Naive thymus-derived CD8-positive, alpha-beta T cell (primary cell): ENCODE measurements around the gene RAB4B. TPM values are rescaled to one million over a fixed set of nuclear protein-coding genes. Genes with fewer than 3 reads are reported as not detected.
"Not testable (repeated sequence)": the region's sequence is repeated elsewhere in the genome, so short reads cannot be mapped to it uniquely, and the experiment has no call there.

Source experiments
- ATAC-seq, 2 donors: fragments of 150-1000 bp; cut with Tn5 transposase in 1 of 2; sonication (Bioruptor Pico), chemical (Tn5 transposase) in 1 of 2; 1 replicate in 1 of 2; 2 replicates in 1 of 2; pipeline ENCODE4 v1.10.0; 2021; ENCODE audit warnings: mild to moderate bottlenecking in 2 of 2, moderate library complexity in 2 of 2
- POLR2A ChIA-PET: fragments of 350-600 bp; sonication (Branson Sonifier 250); formaldehyde crosslinking; loops from one replicate; lab custom pipeline; 2021; ENCODE audit warnings: antibody characterized with exemption; lab: Charles Lee
- DNase-seq, 10 donors: peaks; one replicate each; pipeline versions ENCODE4 v3.0.0 to v3.0.0-alpha.2; 2020 to 2022
- H3K27ac Mint-ChIP-seq, 10 donors: one replicate each; pipeline ENCODE4 v1.8.0; 2020 to 2022; ENCODE audit warnings: mild to moderate bottlenecking in 10 of 10, mixed read lengths in 10 of 10, moderate library complexity in 4 of 10, inconsistent platforms in 1 of 10
- H3K27me3 Mint-ChIP-seq, 5 donors: one replicate each; pipeline ENCODE4 v1.8.0; 2021 to 2022; ENCODE audit warnings: mixed read lengths in 5 of 5
- H3K36me3 Mint-ChIP-seq, 3 donors: one replicate each; pipeline ENCODE4 v1.8.0; 2020 to 2022; ENCODE audit warnings: mixed read lengths in 3 of 3, mild to moderate bottlenecking in 2 of 3, inconsistent platforms in 1 of 3
- H3K4me1 Mint-ChIP-seq, 4 donors: one replicate each; pipeline ENCODE4 v1.8.0; 2021 to 2022; ENCODE audit warnings: mixed read lengths in 4 of 4
- H3K4me3 Mint-ChIP-seq, 10 donors: one replicate each; pipeline ENCODE4 v1.8.0; 2020 to 2022; ENCODE audit warnings: mild to moderate bottlenecking in 10 of 10, mixed read lengths in 10 of 10, moderate library complexity in 6 of 10, inconsistent platforms in 1 of 10
- H3K9me3 Mint-ChIP-seq, 9 donors: one replicate each; pipeline ENCODE4 v1.8.0; 2020 to 2022; ENCODE audit warnings: mixed read lengths in 9 of 9, mild to moderate bottlenecking in 3 of 9, inconsistent platforms in 1 of 9, moderate library complexity in 1 of 9
- polyA plus RNA-seq, 3 donors: library from polyadenylated mRNA; unstranded; fragments of 300-500 nt; fragmentation: Illumina TruSeq; gene quantifications; one replicate each; pipeline ENCODE4 v1.2.3, GENCODE V29; 2021
- total RNA-seq, 8 experiments: library from RNA in 2 of 8; stranded (reverse) in 2 of 8; gene quantifications; one replicate each; pipeline ENCODE4 v1.2.3 and lab custom pipeline; 2021 to 2026

The RAB4B gene
- total and polyA plus RNA-seq, 5 experiments from 2014 or later = 47.3 to 87.2 (median 76.4) TPM

DNA sequence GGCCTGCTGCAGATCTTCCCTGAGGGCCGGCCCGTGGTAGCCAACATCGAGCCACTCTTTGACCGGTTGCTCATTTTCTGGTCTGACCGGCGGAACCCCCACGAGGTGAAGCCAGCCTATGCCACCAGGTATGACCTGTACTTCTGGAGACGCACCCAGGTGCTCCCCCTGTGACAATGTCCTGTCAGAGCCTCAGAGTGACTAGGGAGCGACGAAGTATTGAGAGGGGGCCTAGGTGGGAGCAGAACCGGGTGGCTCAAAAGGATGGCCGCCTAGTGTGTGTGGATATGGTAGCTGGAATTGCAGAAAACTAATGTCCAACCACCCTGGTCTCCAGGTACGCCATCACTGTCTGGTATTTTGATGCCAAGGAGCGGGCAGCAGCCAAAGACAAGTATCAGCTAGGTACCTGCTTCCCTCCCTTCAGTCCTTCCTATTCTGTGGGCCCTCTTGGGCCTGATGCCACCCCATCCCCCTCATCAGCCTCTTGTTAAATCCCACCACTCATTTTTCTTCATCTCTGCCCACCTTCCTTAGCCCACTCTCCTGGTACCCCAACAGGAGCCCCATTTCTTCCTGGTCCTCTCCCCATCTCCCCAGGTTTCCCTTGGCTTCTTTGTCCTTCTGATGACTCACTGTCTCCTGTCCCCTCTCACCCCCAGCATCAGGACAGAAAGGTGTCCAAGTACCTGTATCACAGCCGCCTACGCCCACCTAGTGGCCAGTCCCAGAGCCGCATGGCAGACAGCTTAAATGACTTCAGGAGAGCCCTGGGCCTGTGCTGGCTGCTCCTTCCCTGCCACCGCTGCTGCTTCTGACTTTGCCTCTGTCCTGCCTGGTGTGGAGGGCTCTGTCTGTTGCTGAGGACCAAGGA lies 29.3 kb downstream of the RAB4B start:
- H3K9me3 Mint-ChIP-seq = no peaks in the 10 kb centered on the region
- peak overlapping the region; percentile 98 to 100 (median 100) for H3K27ac Mint-ChIP-seq
- peaks cover 0 to 20% (median 12%) of the 10 kb centered on the region in 3 donors for H3K36me3 Mint-ChIP-seq
- peak overlapping the region; percentile 79 to 98 (median 90) for H3K4me3 Mint-ChIP-seq
- POLR2A ChIA-PET = interaction anchor here (0.5 to 17.6 kb wide), 17 partner anchors 9 to 501 kb away, joined by 3 to 301 read pairs (median 4); partner anchors contain the start of genes ACTMAP, COQ8B, EGLN2 and ITPKC
- H3K4me1 Mint-ChIP-seq = peaks cover 54 to 90% (median 87%) of the 10 kb centered on the region in 4 donors
- ATAC-seq = no peak
- DNase-seq = peak in 1 of 10 donors; percentile 63
- H3K27me3 Mint-ChIP-seq = no peaks in the 10 kb centered on the region

DNA sequence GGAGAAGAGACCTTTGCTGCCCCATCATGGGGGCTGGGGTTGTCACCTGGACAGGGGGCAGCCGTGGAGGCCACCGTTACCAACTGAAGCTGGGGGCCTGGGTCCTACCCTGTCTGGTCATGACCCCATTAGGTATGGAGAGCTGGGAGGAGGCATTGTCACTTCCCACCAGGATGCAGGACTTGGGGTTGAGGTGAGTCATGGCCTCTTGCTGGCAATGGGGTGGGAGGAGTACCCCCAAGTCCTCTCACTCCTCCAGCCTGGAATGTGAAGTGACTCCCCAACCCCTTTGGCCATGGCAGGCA lies 29.9 kb downstream of the RAB4B start:
- POLR2A ChIA-PET = interaction anchor here (1.2 to 17.6 kb wide), 7 partner anchors 10 to 501 kb away, joined by 4 to 301 read pairs (median 18); partner anchors contain the start of genes ACTMAP, EGLN2, MIA and RAB4B
- DNase-seq = peak in 1 of 10 donors; percentile 60
- peaks cover 55 to 90% (median 87%) of the 10 kb centered on the region in 4 donors for H3K4me1 Mint-ChIP-seq
- peaks cover 0 to 19% (median 10%) of the 10 kb centered on the region in 3 donors for H3K36me3 Mint-ChIP-seq
- peak overlapping the region in 9 of 10 donors; percentile 36 to 98 (median 90) for H3K4me3 Mint-ChIP-seq
- no peak for ATAC-seq
- peak overlapping the region; percentile 98 to 100 (median 100) for H3K27ac Mint-ChIP-seq
- no peaks in the 10 kb centered on the region for H3K9me3 Mint-ChIP-seq
- H3K27me3 Mint-ChIP-seq = no peaks in the 10 kb centered on the region

DNA sequence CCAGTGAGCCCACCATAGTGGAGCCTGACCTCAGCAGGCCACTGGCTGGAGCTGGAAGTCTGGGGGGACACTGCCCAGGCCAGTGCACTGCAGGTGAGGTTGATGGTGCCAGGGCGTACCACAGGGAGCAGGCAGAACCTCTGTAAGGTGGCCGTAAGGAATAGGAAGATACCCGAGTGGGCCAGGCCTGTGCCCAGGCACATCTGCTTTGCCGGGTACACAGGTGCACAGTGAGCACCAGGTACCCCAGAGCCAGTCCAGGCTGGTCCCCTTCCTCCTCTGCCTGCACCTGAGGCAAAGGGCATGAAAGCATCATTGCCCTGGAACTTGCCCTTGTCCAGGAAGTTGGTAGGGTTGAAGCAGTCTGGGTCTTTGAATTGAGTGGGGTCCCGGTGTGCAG lies 30.4 kb downstream of the RAB4B start:
- H3K27ac Mint-ChIP-seq = peak overlapping the region; percentile 58 to 100 (median 98)

DNA sequence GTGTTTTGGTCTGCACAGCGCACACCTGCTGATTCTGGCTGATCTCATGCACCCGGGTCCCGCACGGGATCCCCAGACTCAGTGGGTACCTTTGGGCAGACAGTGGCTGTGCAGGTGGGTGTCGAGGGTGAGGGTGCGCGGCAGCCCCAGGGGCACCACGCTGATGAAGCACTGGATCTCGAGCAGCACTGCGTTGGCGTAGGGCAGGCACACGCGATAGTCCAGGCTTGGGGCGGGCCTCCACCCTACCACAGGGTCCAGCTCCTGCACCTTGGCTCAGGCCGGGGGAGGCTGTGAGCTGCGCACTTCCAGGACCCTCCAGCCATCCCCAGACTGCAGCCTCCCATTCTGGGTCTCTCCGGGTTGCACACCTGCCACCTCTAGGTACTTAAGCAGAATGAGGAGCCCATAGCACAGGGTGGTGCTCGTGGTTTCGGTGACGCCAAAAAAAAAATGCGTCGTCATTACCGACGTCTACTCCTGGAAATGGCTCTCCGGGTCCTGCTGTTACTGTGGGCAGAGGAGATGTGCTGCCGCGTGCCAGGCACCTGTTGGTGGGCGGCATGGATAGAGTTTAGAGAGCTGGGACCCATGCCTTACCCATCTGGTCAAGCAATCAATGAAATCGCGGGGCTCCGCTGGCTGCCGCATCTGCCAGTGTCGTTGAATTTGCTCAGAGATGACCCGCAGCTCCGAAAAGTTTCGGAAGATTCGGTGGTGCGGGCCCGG lies 31.5 kb downstream of the RAB4B start:
- H3K27me3 Mint-ChIP-seq = no peaks in the 10 kb centered on the region
- POLR2A ChIA-PET = interaction anchor here (1.2 to 17.6 kb wide), 3 partner anchors 11 to 146 kb away, joined by 3 to 301 read pairs (median 47); partner anchors contain the start of genes EGLN2, MIA and RAB4B
- H3K27ac Mint-ChIP-seq = peak overlapping the region in 9 of 10 donors; percentile 40 to 100 (median 98)
- peak overlapping the region in 8 of 10 donors; percentile 13 to 89 (median 66) for H3K4me3 Mint-ChIP-seq
- peaks cover 0 to 19% (median 10%) of the 10 kb centered on the region in 3 donors for H3K36me3 Mint-ChIP-seq
- DNase-seq (peak in 1 of 10 donors; percentile 51), ATAC-seq (no peak)
- H3K4me1 Mint-ChIP-seq = peaks cover 46 to 76% (median 74%) of the 10 kb centered on the region in 4 donors
- H3K9me3 Mint-ChIP-seq = no peaks in the 10 kb centered on the region

More for the DNA sequence above, 30.4 kb downstream of the RAB4B start:
- Mint-ChIP-seq H3K4me3 (peak overlapping the region in 7 of 10 donors; percentile 15 to 98 (median 29)), H3K4me1 (peaks cover 51 to 85% (median 83%) of the 10 kb centered on the region in 4 donors), H3K36me3 (peaks cover 0 to 19% (median 10%) of the 10 kb centered on the region in 3 donors), H3K27me3 (no peaks in the 10 kb centered on the region), H3K9me3 (no peaks in the 10 kb centered on the region)
- no peak for ATAC-seq
- POLR2A ChIA-PET = interaction anchor here (1.2 to 17.6 kb wide), 5 partner anchors 10 to 145 kb away, joined by 4 to 301 read pairs (median 47); partner anchors contain the start of genes ACTMAP, EGLN2, MIA and RAB4B
- peak in 1 of 10 donors; percentile 62 for DNase-seq

DNA sequence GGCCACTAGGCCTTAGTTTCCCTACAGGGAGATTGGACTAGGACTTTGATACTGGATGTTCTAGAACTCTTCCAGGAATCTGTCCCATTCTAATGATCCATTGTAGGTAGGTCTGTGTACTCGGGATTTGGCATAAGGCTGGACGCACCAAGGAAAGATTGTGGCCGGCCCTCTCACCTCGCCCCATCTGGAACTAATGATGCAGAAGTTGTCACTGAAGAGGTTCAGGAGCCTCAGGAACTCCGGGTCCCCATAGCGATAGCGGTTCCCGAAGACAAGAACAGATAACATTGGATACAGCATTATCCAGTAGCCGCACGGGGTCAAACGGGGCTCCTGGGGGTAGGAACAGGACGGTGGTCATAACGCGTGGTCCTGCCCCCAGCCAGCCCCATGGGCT lies 32.1 kb downstream of the RAB4B start:
- H3K4me3 Mint-ChIP-seq = peak overlapping the region; percentile 30 to 93 (median 84)
- H3K9me3 Mint-ChIP-seq = no peaks in the 10 kb centered on the region
- H3K27me3 Mint-ChIP-seq = no peaks in the 10 kb centered on the region
- peaks cover 43 to 70% (median 67%) of the 10 kb centered on the region in 4 donors for H3K4me1 Mint-ChIP-seq
- ATAC-seq = no peak
- peaks cover 0 to 16% (median 10%) of the 10 kb centered on the region in 3 donors for H3K36me3 Mint-ChIP-seq
- DNase-seq = peak in 1 of 10 donors; percentile 47
- H3K27ac Mint-ChIP-seq = peak overlapping the region; percentile 68 to 99 (median 92)
- POLR2A ChIA-PET = interaction anchor here (1.2 to 17.6 kb wide), 3 partner anchors 12 to 147 kb away, joined by 3 to 301 read pairs (median 47); partner anchors contain the start of genes EGLN2, MIA and RAB4B

DNA sequence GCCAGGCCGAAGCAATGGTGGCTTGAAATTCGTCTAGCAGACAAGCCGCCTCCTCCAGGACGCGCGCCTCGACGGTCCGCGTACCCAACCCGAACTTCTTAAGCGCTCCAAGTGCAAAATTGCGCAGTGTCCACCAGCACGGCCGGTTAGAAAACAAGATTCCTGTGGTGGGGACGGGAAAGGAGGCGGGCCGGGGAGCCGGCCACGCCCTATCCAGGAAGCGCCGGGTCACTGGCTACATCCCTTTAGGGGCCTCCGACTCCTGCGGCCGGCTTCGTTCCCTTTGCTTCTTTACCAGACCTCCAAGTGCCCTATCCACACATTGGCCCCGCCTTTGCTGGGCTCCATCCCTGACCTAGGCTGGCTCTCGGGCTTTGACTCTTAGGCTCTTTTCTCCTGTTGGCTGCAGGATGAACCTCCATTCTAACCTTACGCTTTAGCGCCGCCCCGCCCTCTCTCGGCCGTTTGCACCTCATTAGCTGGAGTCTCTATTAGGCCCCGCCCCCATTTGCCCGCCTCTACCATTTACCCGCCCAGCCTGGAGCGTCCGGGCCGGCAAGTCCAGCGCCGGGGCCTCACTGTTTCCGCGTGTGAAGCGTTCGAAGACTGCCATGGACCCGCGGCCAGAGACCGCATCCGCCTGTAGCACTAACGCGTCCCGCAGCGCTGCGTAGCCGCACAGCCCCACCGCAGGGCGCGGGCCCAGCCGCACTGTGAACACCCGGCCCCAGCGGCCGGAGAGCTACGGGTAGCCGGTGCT lies 32.8 kb downstream of the RAB4B start:
- H3K36me3 Mint-ChIP-seq = peaks cover 0 to 16% (median 10%) of the 10 kb centered on the region in 3 donors
- not testable (repeated sequence) for H3K27me3 Mint-ChIP-seq, H3K9me3 Mint-ChIP-seq
- ATAC-seq (peak; percentile 43 to 62), DNase-seq (peak in 5 of 10 donors; percentile 51 to 71 (median 57))
- POLR2A ChIA-PET = interaction anchor here (0.7 to 1.6 kb wide), 4 partner anchors 8 to 147 kb away, joined by 3 to 10 read pairs (median 4); partner anchors contain the start of genes ACTMAP, EGLN2 and SNRPA
- peak overlapping the region; percentile 80 to 99 (median 95) for H3K27ac Mint-ChIP-seq
- H3K4me3 Mint-ChIP-seq = peak overlapping the region; percentile 86 to 97 (median 92)
- H3K4me1 Mint-ChIP-seq = peaks cover 44 to 63% (median 60%) of the 10 kb centered on the region in 4 donors

DNA sequence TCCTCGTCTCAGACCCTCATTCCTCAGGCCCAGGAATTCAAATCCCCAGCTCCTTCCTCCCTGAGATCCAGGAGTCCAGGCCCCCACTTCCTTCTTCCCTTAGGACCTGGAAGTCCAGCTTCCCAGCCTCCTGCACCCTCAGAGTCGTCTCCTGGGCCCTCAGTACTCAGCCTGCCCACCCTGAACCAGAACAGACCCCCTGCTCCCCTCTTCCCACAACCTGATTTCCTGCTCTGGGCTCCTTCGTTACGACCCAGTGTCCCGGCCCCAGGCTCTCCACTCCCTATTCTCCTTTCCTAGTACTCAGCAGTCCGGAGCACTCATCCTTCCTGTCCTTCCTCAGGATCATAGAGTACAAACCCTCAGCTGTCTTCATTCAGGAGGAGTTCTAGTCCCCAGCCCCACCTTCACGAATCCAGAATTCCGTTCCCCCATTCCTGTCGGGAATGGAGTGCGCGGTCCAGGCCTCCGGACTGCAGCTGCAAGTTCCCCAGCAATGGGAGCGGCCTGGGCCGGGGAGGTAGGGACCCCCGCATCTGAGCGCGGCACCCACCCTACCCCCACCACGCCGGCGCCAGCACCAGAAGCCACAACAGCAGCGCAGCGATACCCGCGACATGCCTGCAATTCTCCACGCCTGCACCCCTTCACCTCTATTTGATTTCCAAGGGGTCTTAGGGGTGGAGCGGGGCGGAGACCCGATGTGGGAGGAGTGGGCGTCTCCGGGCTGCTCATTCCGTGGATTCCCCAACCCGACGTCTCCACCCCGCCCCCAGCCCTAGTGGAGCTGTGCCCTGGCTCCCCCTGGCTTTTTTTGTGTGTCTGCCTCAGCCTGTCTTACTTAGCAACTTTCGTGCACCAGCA lies 33.7 kb downstream of the RAB4B start:
- H3K27me3 Mint-ChIP-seq = no peaks in the 10 kb centered on the region
- ATAC-seq = peak; percentile 27 to 54
- H3K9me3 Mint-ChIP-seq = no peaks in the 10 kb centered on the region
- H3K4me3 Mint-ChIP-seq = peak overlapping the region; percentile 86 to 97 (median 92)
- POLR2A ChIA-PET = interaction anchor here (0.6 to 1.6 kb wide), 8 partner anchors 9 to 158 kb away, joined by 3 to 10 read pairs (median 4); partner anchors contain the start of genes ACTMAP, EGLN2, RAB4B and SNRPA
- H3K4me1 Mint-ChIP-seq = peaks cover 39 to 56% (median 52%) of the 10 kb centered on the region in 4 donors
- H3K36me3 Mint-ChIP-seq = peaks cover 0 to 14% (median 8%) of the 10 kb centered on the region in 3 donors
- peak in 5 of 10 donors; percentile 45 to 75 (median 48) for DNase-seq
- H3K27ac Mint-ChIP-seq = peak overlapping the region; percentile 80 to 97 (median 92)

DNA sequence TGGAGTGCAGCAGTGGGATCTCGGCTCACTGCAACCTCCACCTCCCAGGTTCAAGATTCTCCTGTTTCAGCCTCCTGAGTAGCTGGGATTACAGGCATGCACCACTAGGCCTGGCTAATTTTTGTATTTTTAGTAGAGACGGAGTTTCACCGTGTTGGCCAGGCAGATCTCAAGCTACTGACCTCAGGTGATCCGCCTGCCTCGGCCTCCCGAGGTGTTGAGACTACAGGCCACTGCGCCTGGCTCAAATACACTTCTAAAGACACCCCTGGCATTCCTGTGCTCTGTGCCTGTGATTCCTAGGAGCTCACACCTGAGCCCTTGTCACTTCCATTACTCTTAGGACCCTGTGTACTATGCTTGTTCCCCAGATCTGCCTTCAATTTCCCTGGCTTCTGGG lies 34.5 kb downstream of the RAB4B start:
- not testable (repeated sequence) for H3K36me3 Mint-ChIP-seq, ATAC-seq, H3K27me3 Mint-ChIP-seq, H3K9me3 Mint-ChIP-seq
- Mint-ChIP-seq H3K4me1 (peaks cover 31 to 53% (median 46%) of the 10 kb centered on the region in 4 donors), H3K27ac (peak overlapping the region; percentile 49 to 96 (median 88)), H3K4me3 (peak overlapping the region; percentile 86 to 97 (median 92))
- POLR2A ChIA-PET = interaction anchor here (0.6 to 1.6 kb wide), 6 partner anchors 9 to 1434 kb away, joined by 3 to 8 read pairs (median 4); partner anchors contain the start of genes ACTMAP, EGLN2, RAB4B and SNRPA
- peak in 1 of 10 donors; percentile 43 for DNase-seq

DNA sequence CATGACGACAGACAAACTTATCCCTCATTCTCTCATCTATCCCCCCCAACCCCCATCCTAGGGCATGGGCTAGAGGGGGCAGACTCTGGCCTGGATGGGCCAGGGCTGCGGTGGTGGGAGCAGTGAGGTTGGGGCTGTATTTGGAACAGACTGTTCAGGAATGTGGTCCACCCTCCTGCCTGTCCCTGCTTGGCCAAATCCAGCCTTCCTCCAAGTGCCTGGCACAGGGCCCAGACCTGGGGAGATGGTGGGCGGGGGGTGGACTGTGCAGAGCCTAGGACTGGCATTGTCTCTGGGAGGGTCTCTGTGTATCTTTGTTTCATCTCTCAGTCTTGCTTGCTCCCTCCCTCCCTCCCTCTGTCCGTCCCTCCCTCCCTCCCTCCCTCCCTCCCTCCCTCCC lies 35.1 kb downstream of the RAB4B start:
- Mint-ChIP-seq H3K36me3 (peaks cover 0 to 3% (median 0%) of the 10 kb centered on the region in 3 donors), H3K4me1 (peaks cover 30 to 52% (median 45%) of the 10 kb centered on the region in 4 donors), H3K27ac (peak overlapping the region in 5 of 10 donors; percentile 49 to 94 (median 77)), H3K4me3 (peak overlapping the region in 9 of 10 donors; percentile 86 to 96 (median 92)), H3K27me3 (no peaks in the 10 kb centered on the region), H3K9me3 (no peaks in the 10 kb centered on the region)
- POLR2A ChIA-PET = interaction anchor here (0.8 kb wide), 1 partner anchor 493 kb away, joined by 3 read pairs; no protein-coding TSS in a partner anchor
- no peak for ATAC-seq
- DNase-seq = peak in 1 of 10 donors; percentile 49

DNA sequence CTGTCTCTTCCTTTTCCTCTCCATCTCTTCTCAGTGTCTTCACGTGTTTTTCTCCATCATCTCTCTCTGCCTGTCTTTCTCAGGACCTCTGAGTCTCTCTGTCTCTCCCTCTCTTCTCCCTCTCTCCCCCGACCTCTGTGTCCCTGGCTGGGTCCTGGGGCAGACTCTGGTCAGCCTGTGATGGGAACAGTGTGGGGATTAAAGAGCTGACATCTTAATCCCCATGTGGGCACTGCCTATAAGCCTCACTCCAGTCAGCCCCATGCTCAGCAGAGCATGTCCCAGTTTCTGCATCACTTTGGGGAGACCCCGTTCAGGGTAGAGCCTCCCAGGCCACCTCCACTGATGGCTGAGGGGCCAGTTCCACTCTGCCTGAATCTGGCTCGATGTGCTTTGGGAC lies 37.2 kb downstream of the RAB4B start:
- peaks cover 38 to 55% (median 49%) of the 10 kb centered on the region in 4 donors for H3K4me1 Mint-ChIP-seq
- H3K9me3 Mint-ChIP-seq = no peaks in the 10 kb centered on the region
- DNase-seq (no peak), ATAC-seq (no peak)
- H3K36me3 Mint-ChIP-seq = no peaks in the 10 kb centered on the region
- peak overlapping the region in 5 of 10 donors; percentile 12 to 93 (median 54) for H3K27ac Mint-ChIP-seq
- POLR2A ChIA-PET = no interaction called here
- H3K27me3 Mint-ChIP-seq = no peaks in the 10 kb centered on the region
- H3K4me3 Mint-ChIP-seq = no peak overlapping the region
